ENCODE data around the gene GLMP.
A peak's percentile ranks its signal among the peaks of the same experiment; 100 is the strongest.

GLMP gene

DNA sequence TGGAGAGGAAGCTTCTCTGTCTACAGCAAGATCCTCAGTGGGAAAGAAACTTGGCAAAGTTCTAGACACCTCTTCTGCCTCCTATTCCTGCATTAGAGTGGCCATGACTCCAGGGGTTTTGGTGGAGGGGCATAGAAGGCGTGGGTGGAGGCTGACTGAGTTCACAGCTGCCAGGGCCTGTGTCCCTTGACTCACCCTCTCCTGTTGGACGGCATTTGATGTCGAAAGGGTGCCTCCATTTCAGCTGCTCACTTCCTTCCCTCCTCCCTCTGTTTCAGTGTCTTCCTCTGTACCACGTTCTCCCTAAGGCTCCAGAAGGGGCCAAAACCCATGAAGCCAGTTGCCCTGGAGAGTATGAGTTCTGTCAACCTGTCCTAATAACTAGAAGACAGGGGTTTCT, 10.7 kb downstream of the GLMP start:
- no peak for DNase-seq

- DNase-seq = no peak
Measured at GRCh38 chr1:156284112-156284511, 11.4 kb downstream of the GLMP start, which contains the start of gene TMEM79. TMEM79 (plus strand) TSS chr1:156284325; CDS start chr1:156285227, 902 bp downstream.

DNA sequence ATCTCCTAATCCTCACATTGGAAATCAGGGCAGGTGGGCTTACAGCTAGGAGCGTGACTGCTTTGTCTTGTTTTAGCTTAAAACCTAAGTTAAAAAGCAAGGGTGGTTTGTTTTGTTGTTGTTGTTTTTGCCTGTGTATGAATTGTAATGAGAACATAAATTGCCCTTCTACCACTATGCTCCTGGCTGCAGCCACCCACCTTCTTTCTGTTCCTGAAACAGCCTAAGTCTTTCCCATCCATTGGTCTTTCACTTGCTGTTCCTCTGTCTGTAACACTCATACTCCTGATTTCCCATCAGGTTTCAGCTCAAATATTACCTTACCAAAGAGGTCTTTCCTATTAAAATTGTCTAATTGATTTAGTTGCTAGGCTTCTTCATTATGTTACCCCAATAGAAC, 12.0 kb downstream of the GLMP start:
- DNase-seq = no peak

DNA sequence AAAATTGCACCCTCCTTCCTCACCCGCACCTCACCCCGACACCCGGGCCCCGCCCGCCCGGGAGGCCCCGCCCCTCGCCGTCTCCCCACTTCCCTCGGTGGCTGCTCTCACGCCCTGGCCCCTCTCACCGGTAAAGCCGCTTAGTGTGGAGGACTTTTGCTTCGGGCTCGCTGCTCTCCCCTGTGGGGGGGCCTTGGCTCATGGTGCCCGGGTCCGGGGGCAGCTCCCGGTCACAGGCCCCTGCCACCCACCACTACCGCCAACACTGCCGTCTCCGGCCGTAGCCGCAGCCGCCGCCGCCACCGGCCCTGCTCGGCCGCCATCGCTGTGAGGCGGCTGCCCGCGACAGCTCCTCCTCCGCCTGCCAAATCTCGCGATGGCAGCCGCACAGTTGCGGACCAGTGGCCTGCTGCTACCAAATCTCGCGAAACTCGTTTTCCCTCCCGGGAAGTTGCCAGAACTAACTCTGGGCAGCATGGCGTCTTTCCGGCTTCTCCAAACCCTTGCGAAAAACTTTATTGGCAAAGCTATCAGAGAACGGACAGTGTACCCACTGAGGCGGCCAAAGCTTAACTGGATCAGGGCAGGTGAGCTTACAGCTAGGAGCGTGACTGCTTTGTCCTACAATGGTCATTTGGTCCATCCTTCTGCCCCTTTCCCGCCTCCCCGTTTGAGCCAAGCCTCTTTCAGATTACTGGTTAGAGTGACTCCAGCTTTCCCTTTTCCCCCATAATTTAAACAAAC, 12.8 kb downstream of the GLMP start, which contains the start of gene SMG5:
Gene SMG5, minus strand, starts transcription at position 347 of the 744 bp plus-strand sequence. Its CDS starts 145 bp downstream, at position 202.
- peak; percentile 93 to 97 for DNase-seq

DNA sequence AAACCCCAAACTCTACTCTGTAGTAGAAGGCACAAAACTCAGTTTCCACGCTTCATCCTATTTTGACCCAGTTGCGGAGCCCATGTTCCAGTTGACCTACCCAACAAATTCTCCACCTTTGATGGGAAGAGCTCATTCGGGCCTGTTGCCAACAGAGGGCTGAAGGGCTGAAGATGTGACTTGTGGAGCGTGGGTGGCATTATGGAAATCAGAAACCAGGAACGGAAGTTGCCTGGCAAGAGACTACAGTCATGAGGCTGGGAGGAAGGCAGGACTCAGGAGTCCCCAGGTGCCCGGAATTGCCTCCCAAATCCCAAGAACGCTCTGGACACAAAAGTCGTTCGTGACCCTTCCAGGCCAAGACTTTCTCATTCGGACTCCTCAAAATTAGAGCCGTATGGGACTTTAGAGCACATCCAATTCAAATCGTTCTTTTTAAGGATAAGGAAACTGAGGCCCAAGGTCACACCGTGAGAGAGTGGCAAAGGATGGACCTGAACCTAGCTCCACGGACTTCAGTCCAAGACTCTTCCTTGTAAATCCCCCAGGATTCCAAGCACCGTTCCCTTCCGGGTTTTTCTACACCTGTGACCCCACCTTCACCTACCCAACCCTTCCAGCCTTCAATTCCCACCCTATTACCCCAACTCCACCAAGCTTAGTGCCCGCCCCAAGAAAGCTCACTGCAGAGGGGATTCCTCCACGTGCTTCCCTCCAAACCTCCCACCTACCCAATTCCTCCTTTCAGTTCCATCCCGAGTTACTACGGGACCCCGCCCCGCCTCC, 13.6 kb downstream of the GLMP start:
- DNase-seq = peak; percentile 58 to 59

- DNase-seq = peak; percentile 73 to 76
Measured at GRCh38 chr1:156281281-156281680, 14.2 kb downstream of the GLMP start.

DNA sequence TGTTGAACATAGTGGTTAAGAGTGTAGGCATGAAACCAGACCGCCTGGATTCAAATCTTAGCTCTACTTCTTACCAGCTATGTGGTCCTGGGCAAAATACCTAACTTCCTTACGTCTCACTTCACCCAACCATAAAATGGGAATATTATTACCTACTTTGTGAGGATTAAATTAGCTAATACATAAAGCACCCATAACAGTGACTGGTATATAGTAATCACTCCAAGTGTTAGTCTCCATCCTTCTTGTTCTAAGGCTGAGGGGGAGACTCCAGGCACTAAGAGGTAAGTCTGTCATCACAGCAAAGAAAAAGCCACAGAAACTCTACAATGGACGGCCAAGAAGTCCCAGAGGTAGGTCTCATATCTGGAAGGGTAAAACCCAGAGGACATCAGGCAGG, 15.6 kb downstream of the GLMP start:
- no peak for DNase-seq

DNA sequence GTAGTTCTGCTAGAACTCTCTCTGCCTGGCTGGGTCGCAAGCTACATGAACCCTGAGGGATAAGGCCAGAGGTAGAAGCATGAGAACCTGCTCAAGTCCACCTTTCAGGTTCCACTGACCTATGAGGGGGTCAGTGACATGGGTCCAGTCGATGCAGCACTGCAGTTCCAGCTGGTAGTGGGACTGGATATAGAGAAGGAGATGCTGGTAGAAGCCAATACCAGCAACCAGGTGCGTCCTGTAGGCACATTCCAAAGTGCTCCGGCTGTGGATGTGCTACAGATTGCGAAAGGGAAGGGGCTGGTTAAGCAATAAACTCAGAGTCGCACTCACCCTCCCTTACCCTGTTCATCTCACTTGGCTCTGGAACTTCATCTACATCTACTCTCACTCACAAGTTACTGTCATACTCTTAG, 18.5 kb downstream of the GLMP start:
- DNase-seq = no peak

DNA sequence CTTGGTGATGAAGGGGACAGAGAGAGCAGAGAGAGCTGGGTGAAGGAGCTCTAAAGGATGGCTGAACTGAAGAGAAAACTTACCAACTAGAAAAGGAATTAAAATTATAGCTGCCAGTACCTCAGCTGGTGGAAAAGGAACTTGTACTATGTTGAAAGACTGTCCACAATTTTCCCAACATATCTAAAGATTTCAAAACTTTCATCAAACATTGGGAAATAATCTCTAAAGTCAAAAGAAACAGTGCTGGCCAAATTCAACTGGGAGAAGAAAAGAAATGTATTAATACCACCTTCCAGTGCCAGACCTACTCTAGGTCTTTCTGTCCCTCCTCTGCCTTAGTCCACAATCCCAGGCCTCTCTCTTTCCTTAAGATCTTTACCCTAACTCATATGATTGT, 18.9 kb downstream of the GLMP start:
- DNase-seq = no peak

GRCh38 chr1:156270314-156270713, 25.2 kb downstream of the GLMP start:
- DNase-seq = no peak

DNA sequence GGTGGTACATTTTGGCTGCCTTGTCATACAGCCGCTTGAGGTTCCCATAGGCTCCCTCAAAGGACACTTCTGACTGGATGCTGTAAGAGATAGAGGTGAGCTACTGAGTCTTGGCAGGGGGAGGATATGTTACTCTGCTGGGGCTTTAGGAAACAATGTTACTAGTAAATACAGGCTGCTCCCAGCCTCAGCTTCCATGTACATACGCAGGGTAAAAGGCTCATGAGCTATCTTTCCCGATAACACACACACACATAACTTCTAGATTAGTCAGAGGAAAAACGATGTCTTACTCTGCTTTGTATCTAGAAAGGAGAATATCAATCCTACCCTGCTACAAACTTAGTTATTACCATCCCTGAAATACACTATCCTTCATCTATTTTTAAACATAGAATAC, 27.1 kb downstream of the GLMP start:
- DNase-seq = no peak

DNA sequence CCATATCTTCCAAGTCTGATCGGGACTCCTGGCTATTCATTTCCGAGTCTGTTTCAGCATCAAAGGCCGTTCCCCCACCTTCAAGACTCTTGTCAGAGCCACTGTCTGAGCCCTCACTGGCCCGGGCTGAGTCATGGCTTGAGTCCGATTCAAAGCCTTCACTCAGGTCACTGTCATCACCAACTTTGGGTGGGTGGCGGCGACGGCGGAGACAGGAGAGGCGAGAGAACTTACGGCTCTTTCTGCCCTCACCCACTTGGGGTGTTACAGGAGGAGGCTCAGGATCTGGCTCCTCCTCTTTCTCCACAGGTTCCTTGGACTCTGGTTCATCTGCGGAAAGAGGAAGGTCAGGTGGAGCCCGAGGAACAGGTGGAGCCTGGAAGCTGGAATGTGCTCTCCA, 29.4 kb downstream of the GLMP start:
- no peak for DNase-seq

GRCh38 chr1:156263288-156263655, 32.2 kb downstream of the GLMP start:
- no peak for DNase-seq

DNA sequence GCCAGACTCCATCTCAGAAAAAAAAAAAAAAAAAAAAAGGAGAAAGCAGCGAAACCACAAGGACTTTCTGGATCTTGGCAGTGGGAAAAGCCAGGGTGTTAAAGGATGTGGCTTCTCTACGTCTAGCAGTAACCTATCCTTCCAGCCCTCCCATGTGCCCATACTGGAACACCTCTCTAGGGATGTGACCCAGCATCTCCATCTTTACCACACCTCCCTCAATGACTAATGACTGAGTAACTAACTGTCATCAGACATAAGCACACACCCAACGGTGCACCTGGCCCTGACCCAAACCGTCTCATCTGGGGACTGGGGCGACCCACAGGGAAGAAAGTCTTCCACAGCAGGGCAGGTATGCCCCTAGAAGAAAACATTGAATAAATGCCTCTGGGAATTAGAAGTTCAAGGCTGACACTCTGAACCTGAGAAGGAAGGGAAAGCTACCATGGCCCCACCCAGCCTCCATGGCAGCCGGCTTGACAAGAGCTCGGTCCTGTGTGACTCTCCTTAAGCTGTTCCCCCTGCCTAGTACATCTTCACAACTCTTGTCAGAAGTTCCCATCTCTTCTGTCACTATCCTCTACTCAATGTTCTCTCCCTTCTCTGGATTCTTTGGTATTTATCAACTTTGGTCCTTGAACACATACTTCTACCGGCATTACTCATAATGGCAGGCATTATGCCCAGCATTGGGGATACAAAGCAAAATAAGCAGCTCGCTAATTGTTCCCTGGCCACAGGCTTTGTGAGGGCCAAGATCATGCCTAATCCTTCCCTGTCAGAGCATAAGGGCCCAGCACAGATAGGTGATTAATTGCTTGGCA, 32.8 kb downstream of the GLMP start:
- DNase-seq = peak in 1 of 2 experiments; percentile 43

DNA sequence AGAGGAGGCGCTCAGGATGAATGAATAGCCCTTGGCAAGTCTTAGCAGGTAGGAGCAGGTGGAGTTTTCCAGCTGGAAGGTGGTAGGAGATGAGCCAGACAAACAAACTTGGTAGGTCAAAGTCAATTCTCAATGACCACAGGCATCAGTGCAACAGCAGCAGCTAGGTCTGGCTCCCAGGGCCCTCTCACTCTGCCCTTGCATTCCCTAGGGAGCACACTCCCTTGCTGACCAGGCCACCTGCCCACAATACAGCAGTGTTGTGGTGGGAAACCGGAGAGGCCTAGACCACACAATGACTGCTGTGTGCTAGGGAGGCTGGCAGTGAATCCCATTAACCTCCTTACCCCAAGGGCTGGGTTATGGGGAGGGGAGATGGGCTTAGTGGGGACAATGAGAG, 34.6 kb downstream of the GLMP start:
- no peak for DNase-seq

DNA sequence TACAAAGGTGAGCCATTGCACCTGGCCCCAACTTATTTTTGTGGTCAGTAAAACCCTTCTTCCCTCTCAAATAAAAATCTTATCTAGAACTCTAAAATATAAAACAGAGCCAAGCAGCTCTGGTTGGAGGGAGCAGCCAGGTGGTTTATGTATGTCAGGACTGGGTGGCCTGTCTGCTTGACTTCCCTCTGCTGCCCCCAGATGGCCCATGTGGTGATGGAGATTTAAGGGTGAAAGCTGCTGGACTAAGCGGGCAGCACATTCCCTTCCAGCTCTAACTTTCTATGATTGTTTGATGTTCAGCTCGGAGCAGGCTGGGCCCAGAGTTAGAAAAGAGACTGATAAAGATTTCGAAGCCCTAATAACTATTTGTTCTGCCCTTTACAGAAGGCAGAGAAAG, 35.7 kb downstream of the GLMP start:
- DNase-seq = no peak

- DNase-seq = no peak
Measured at GRCh38 chr1:156258859-156259258, 36.6 kb downstream of the GLMP start.

DNA sequence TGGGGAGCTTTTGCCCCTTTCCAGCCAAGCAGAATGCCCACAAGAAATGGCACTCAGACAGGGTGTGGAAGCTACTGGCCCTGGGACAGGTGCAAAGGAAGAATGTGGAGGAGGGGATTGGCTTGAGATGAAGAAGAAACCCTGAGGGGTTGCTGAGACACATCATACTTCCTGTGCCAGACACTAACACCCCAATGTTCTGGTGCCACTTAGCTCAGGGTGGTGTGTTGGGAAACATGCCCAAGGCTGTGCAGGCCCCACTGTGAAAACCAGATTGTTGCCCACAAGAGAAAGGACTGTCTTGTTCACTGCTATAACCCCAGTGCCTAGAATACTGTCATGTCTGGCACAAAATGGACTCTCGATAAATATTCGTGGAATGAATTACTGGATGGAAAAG, 37.8 kb downstream of the GLMP start:
- DNase-seq = no peak

DNA sequence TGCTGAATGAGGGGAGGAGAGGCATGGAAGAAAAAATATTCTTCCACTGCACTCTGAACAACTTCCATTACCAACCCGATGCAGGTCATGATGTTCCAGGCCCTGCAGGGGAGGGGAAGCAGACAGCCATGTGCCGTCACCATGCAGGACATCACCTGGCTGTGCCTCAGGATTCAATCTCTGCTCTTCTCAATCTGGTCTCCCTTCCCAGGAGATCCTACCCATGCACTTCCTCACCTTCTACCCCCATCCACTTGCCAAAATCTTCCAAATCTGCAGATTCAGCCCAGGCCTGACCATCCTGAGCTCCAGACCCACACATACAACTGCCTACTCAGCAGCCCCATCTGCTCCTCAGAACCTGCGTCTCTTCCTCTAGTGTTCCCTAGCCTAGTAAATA, 41.8 kb downstream of the GLMP start:
- DNase-seq = no peak

GRCh38 chr1:156251527-156251926, 44.0 kb downstream of the GLMP start:
- no peak for DNase-seq

DNA sequence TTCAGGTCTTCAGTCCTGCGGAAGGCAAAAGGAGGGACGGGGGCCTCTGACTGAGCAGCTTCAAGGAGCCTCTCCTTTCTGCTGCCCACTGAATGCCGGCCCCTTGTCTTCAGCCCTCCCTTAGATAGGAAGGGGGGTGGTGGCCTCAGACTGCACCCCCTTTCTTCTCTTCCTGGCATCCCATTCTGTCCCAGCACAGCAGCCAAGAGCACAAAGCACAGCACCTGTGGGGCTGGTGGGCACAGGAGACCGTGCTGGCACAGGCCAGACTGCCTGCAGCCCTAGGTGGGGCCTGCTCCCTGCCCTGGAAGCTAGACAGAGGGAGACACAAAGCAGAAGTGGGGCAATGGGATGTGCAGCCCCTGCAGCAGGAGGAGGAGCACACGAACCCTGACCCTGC, 45.9 kb downstream of the GLMP start:
- no peak for DNase-seq

DNA sequence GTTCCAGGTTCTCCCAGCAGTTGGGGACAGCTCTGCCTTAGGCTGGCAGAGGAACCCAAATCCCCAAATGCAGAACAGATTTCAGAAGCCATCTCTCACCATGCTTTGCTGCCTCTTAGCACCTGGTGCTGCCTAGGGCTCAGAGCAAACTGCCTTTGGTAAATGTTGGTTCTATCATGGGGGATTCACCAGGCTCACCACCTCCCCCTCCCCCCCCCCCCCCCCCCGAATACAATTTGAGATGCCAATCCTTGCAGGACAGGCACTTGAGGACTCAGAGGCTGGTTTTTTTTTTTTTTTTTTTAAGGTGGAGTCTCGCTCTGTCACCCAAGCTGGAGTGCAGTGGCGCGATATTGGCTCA, 47.2 kb downstream of the GLMP start:
- DNase-seq = no peak

Data from activated T-cell treated with anti-CD3 and anti-CD28 coated beads, Interleukin-2, amount 50 U/mL, for 48 hours (primary cell).